OCI-LY3 (cell line): ENCODE measurements around the gene NIPAL3.

ENCODE experiments used
- CTCF ChIP-seq: fragments of 200-600, 300-600 bp; sonication (generic); IDR thresholded peaks from 2 replicates; pipeline ENCODE4 v1.5.1; 2014; ENCODE audit warnings: antibody characterized with exemption, low read length, low read depth
- EZH2phosphoT487 ChIP-seq: fragments of 200-600 bp; shearing (Covaris generic); IDR thresholded peaks from 2 replicates; pipeline ENCODE4 v1.6.1; 2018; ENCODE audit warnings: antibody characterized with exemption, mixed run types, low read depth

GRCh38 chr1:24366707-24367106, 48.9 kb upstream of the NIPAL3 start:
- no peak for TF ChIP-seq CTCF
- no peak for TF ChIP-seq EZH2phosphoT487
